GM21723 (cell line): ENCODE data around the gene VAX1.
"Not testable (repeated sequence)": the region's sequence is repeated elsewhere in the genome, so short reads cannot be mapped to it uniquely, and the experiment has no call there.

Source experiments
- ATAC-seq: cut with Tn5 transposase; IDR thresholded peaks from one replicate; pipeline ENCODE4 v1.9.1; 2021; ENCODE audit warnings: mild to moderate bottlenecking, moderate library complexity; ENCODE audit not compliant: unreplicated experiment

VAX1 gene, protein sequence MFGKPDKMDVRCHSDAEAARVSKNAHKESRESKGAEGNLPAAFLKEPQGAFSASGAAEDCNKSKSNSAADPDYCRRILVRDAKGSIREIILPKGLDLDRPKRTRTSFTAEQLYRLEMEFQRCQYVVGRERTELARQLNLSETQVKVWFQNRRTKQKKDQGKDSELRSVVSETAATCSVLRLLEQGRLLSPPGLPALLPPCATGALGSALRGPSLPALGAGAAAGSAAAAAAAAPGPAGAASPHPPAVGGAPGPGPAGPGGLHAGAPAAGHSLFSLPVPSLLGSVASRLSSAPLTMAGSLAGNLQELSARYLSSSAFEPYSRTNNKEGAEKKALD

DNA sequence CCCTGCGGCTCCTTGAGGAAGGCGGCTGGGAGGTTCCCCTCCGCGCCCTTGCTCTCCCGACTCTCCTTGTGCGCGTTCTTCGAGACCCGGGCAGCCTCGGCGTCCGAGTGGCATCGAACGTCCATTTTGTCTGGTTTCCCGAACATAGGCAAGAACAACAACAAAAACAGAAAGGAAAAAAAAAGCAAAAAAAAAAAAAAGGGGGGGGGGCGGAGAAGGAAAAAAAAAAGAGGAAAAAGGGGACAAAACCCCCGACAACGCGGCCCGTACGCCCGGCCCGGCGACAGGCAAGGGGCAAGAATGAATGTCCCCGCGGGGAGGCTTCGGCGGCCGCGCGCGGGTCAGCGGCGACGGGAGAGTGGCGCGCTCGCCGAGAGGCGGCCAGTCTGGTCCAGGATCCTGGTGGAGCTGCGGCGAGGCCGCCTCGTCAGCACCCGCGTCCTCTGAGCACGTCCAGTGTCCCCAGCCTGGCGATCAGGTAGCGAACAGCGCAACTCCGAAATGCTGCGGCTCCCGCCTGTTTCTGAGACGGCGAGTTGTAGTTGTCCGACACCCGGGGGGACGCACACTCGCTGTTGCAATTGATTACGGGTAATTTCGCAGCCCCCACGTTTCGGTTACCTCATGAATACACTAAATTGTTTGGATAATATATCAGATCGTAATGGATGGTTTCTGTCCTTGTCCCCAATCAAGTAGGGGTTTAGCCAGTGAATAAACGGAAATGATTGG, at the start of gene VAX1:
Gene VAX1 (minus strand): TSS at position 360 of the 732 bp plus-strand sequence. CDS start 214 bp downstream, at position 146.
- no peak for ATAC-seq

DNA sequence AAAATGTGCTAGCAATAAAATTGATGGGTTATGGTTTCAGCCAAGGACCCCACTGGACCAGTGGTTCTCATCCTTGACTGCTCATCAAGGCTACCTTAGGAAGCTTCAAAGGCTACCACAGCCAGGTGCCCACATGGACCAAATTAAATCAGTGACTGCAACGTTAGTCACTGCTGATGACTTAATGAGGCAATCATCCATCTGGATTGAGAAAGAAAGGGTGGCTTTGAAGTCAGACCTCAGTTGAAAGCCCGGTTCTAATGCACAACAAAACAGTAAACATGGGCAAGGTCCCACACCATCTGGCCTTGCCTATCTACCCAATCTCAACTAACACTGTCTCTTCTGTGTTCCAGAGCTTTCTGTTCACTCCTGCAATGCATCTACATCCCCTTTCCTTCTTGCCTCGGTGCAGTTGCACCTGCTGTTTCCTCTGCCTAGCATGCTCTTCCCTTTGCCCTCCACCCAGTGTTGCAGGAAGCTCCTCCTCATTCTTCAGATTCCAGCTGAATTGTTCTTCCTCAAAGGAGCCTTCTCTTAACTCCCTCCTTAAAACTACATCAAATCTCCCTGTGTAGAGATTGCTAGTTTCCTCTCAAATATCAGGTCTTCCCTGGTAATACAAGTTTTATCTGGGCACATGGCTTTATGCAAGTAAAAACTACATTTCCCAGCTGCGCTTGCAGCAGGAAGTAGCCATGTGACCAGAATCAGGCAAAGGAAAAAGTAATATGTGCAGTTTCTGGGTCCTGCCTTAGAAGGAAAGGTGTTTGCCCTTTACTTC, 49.0 kb upstream of the VAX1 start:
- ATAC-seq, result no peak

DNA sequence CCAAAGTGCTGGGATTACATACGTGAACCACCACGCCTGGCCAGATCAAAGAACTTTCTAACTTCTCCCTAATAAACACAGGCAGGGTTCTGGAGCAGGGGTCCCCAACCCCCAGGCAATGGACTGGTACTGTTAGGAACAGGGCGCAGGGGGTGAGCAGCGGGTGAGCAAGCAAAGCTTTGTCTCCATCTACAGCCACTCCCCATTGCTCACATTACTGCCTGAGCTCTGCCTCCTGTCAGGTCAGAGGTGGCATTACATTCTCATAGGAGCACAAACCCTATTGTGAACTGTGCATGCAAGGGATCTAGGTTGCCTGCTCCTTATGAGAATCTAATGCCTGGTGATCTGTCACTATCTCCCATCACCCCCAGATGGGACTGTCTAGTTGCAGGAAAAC, 47.7 kb upstream of the VAX1 start:
- ATAC-seq, result not testable (repeated sequence)

DNA sequence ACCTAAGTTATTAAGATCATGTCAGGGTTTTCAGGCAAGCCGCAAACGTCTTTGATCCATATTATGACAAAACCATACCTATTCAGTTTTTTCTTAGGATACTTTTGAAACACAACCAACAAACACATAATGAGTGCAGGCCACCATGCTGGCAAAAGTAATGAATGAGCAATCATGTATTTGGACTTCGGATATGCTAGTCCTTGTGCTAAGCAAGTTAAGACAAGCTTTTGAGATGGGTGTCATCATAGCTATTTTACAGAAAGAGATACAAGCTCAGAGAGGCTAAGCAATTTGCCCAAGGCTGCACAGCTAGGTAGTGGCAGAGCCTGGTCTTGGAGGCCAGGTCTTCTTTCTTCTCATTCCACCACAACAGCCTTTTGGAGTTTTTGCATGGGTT, 46.8 kb upstream of the VAX1 start:
- no peak for ATAC-seq

DNA sequence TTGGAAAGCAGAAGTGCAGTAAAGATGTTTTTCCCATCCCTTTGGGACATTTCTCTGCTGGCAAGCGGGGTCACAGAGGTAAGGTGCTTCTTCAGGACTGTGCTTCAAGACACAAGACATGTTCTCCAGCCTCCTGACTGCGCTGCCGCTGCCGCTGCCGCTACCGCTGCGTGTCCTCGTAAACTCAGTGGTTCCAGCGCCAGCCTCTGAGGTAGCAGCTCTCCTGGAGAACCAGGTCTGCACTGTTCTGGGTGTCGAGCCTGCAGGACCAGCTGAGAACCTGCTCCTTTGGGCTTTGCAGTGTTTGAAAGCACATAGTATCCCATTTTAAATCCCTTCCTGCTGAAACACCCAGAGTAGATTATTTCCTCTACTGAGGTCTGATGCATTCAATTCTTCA, 46.2 kb upstream of the VAX1 start:
- no peak for ATAC-seq

DNA sequence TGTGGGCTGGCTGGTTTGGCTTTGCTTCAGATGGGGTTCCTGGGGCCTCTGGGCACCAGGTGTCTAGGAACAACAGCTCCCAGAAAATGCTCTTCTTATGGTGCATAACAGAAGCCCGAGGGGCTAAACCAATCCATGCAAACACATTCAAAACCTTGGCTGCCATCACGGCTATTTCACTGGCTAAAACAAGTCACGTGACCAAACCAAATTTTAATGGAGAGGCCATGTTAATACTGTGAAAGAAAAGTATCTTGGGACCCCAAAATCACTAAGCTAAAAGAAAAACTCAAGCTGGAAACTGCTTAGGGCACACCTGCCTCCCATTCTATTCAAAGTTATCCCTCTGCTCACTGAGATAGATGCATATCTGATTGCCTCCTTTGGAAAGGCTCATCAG, 40.1 kb upstream of the VAX1 start:
- ATAC-seq, result no peak

DNA sequence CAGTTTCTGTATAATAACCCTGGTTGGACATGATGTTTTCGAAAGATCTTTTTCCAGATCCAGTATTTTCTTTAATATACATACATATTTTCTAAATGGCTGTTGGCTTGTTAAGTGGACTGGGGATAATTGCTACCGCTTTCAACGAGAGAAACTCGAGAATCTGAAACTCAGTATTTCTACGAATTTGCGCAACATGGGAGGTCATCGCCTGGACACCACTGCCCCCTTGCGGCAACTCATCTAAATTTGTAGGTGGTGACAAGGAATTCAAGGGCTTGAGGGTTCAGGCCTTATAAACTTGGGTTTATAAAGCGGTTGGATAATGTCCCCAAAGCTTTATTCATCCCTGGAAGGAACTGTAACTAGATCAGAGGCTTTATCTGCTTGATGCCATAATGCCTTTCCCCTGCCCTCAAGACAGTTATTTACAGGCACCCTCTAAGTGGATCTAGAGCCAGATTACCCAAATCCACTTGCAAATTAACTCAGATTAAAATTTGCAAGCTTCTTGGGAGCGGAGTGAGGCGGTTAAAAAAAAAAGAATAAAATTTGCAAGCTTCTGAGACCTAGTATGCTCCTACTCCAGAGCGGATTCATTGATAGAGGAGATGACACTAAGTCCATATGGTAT, 37.9 kb upstream of the VAX1 start:
- peak; percentile 62 for ATAC-seq

DNA sequence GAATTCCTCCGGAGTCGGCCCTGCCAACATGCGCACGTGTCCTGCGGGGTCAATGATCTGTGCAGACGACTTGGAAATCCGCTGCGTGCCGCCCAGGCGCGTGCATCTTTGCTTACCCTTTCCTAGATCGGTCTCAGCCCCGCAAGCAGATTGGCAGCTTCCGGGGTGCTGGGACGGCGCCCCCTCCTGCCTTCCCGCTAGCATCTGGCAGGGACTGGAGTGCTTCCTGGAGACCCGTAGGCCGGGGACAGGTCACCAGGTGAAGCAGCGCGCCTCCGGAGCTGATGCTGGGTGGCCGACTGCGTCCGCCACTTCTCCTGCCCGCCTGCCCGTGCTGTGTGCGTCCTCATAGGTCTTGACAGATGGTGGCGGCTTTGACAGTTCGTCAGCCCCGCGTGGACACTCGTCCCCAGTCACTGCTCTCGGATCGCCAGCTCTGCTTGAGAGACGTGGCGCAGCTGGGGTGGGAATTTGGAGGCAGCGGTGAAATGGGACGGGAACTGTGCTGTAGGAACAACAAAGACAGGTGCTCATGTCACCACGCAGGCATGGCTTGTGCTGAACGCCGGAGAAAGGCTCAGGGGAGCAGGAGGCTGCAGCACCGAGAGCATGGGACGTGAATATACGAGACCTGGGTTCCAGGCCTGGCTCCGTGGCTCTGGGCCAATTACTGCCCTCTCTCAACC, 37.3 kb upstream of the VAX1 start:
- peak; percentile 47 for ATAC-seq

DNA sequence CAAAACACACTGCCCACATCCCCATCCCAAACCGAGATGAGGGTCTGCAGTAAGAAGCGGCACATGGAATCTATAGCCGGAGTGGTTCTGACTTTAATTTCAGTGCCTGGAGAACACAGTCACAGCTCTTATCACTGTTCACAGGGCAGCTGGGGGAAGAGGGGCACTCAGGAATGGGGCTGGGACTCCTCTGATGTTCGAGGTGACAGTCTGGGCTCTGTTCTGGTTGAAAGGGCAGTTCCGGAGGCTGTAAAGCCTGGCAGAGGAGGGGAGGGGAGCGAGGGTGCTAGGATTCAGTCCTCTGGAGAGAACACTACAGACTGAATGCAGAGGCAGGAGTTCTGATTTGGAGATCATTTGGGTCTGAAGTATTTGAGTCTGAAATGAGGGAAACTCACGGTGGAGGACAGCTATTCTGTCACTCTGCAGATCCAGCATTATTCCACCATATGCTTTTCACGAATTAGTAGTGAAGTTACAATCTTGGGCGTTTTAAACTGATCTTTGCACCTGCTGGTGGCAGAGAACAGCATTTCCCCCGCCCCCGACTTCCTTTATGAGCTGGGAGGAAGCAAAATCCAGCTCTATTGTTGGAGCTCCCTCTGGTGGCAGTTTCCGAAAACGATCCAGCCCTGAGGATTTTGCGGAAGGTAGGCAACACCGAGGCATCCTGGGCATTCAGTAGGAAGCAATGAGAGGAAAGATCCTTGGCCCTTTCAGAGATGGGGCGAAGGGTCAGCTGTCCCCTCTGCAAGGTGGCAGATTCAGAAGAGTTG, 36.6 kb upstream of the VAX1 start:
- ATAC-seq, result peak; percentile 89

DNA sequence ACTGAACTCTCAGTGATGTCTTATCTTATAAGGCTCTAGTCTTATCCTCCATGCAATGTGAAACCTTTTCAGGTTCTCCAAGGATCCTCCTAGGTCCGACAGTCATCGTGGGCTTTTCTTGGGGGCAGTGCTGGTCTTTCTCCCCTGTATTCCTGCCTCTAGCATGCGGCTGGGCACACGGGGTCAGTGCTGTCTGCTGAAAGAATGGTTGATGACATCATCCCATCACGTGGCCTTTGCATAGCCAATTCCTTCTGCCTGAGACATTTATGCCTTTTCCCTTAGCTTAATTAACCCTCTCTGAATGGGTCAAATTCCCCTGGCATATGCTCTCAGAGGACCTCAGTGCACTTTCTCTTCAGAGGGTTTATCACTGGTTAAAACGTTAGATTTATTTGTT, 32.2 kb upstream of the VAX1 start:
- no peak for ATAC-seq

DNA sequence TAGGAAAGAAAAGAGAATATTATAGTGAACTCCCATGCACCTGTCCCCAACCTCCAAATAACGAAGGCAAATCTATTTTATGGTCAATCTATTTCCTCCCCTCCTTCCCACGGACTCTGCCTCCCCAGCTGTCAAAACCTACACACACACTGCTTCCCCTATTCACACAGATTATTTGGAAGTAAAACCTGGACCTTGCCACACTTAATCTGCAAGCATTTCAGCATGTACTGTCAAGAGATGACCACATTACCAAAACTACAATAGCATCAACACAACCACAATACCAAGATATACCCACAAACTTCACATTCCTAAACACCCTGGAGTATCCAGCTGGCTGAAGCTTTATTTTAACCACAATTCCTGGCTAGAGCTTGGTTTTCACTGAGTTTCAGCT, 31.4 kb upstream of the VAX1 start:
- no peak for ATAC-seq

DNA sequence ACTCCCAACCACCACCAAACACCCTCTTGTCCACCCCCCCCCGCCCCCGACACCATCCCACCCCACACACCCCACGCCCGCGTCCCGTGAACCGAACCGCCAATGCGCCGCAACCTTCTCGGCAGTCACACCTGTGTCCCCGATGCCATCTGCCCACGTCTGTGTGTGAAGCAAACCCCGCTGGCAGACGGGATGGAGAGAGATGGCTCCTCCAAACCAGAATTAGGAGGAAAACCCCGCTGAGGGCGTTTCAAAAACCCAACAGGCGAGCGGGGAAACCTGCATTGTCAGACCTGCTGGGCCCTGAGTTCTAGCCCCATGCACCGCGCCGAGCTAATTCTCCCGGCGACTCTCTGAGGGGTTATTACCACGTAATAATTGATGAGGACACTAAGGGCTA, 30.7 kb upstream of the VAX1 start:
- no peak for ATAC-seq

DNA sequence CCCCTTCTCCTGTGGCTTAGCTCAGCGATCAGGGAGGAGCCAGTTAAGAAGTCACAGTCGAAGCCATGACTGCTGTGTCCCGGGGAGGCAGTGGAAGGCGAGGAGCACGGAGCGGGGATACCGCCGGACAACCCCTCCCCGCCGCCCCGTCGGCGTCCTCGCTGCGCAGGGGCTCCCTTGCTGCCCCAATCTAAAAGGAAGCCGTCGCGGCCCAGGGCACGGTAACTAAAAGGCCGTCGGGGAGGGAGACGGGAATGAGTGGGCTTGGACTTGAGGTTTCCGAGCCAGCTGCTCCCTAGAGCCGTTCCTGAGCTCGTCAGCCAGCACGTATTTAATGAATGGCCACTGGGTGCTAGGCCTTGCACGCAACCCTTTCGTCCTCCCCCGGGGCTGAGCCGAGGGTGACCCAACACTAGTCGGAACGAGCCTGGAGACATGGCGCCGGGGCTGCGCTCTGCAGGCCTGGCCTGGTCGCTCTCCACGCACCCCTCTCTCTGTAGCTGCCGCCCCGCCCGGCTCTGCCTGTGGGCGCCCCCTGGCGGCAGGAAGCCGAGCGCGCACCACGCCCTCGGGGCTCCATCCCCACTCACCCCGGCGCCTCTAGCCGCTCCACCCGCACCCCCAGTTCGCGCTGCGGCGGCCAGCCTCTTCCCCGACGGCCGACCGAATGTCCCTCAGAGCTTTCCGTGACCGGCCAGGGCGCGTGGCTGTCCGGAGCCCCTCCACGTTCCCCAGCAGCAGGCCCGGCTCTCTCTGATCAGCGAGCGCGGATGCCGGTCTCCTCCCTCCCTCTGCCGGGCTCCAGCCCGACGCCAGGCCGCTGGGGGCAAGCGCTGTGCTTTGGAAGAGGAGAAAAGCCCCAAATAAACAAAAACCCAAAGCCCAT, 30.0 kb upstream of the VAX1 start:
- peak; percentile 94 for ATAC-seq

DNA sequence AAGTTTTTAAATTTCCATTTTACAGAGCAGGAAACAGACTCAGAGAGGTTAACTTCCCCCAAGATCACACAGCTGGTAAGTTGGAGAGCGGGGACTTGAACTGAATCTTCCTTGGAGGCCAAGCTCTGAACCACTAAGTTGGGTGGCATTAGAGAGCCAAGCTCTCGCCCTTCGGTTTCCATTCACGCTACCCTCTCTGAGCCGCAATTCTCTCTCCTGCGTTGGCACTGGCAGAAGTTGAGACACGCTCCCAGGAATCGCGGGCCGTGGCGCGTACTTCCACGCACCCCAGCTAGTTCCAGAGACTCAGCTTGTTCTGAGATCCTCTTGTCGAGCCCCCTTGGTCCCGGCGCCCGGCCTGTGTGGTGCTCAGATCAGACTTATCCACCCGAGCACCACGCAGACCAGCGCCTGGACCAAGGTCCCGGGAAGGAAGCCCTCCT, 29.3 kb upstream of the VAX1 start:
- no peak for ATAC-seq

DNA sequence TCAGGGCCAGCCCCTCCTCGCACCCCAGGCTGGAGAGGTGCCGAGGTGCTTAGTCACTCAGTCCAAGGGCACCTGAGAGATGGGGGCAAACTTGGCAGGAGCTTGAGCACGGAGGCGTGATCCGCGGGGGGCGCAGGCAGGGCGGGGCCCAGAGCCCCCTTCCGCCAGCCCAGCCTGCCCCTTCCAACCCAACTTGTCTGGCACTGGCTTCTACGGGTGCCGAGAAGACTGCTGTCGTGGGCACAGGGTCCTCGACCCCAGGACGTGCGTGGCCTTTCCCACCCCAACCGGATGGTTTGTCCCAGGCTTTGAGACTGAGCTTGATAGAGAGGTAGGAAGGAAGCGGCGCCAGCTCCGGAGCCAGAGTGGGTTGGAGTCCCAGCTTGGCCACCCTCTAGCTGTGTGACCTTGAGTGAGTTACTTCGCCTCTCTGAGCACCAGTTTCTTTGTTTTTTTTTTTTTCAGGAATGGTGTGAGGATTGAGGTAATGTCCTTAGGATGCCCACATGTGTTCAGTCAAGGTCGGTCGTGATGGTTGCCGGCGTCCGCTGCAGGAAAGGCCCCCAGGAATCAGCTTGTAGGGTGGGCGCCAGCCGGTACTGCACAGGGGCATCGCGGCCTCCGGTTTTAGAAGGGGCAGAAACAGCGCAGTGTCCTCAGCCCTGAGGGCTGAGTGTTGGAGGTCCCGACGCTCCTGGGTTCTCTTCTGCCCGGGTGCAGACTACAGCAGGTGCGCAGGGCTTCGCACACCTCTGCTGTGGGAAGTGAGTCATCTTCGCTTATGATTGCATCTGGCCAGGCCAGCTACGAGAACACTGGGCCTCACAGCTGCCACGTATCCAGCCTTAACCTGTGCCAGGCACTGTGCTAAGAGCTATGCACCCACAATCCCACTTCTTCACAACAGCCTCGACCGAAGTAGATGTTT, 28.6 kb upstream of the VAX1 start:
- no peak for ATAC-seq

DNA sequence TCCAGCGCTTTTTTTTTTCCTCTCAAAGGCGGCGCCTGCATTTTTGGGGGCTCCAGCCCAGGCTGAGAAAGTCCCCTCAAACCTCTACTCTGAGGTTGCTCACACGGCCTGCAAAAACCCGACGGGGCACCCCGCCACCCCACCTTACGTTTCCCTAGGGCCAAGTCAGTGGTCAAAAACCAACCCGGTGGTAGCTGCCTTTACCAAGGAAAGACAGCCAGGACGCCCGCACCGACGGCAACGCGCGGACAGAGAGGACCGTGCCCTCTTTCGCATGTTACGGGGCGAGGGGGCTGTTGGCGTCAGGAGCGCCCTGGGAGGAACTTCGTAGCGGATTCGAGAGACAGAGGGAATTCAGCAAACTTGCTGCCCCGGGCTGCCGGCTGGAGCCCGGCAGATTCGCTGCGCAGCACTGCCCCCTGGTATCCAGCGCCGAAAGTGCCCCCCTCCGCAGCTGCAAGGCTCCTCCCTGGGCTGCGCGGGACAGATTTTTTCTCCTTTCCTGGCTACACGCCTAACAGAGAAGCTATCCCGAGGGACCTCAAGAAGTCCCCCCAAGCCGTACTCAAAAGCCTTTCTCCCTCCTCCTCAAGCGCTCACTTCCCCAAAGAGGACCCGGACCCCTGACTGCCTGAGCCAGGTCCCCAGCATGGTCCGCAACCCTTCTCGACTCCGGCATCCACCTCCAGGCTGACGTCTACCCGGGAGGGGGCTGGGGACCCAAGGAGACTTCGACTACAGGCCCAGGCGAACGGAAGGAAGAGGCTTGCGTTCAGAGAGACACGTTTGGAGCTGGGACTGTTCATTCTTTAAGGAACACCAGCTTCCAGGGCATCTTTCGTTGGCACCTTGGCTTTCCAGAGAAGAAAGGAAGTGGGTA, 27.7 kb upstream of the VAX1 start:
- no peak for ATAC-seq
